BJ (cell line): ENCODE data around the gene APOBEC3G. TPM values are rescaled to one million over a fixed set of nuclear protein-coding genes. Genes with fewer than 3 reads are reported as not detected.

Source experiments
- CTCF ChIA-PET: fragments of 350-600 bp; formaldehyde crosslinking; extraction: SDS; loops from one replicate; lab custom pipeline; 2021; ENCODE audit warnings: antibody characterized with exemption, inconsistent platforms; lab: Yijun Ruan, JAX
- POLR2A ChIA-PET: fragments of 300-600 bp; sonication (Branson Sonifier 250); formaldehyde crosslinking; extraction: SDS; loops from one replicate; lab custom pipeline; 2021; ENCODE audit warnings: antibody characterized with exemption; lab: Charles Lee
- DNase-seq: peaks from one replicate; pipeline ENCODE4 v3.0.0-alpha.2; 2011; ENCODE audit warnings: low read depth
- H3K27me3 ChIP-seq: 2 replicates; pipeline ENCODE4 v1.6.0; 2011; ENCODE audit warnings: low read length; ENCODE audit not compliant: control insufficient read depth, insufficient read depth
- H3K36me3 ChIP-seq: 2 replicates; pipeline ENCODE4 v1.5.1; 2011; ENCODE audit warnings: low read length; ENCODE audit not compliant: control insufficient read depth, insufficient read depth
- H3K4me3 ChIP-seq: 2 replicates; pipeline ENCODE4 v1.5.1; 2011; ENCODE audit warnings: low read depth, mild to moderate bottlenecking, control low read depth, low read length
- polyA plus RNA-seq: library from polyadenylated mRNA; depleted of rRNA; stranded (reverse); fragments of >200 nt; gene quantifications from 2 replicates; pipeline ENCODE4 v1.2.3, GENCODE V29; 2011; rRNA removed
- small RNA-seq: library from RNA; depleted of rRNA; stranded (forward); fragments of <200 nt; gene quantifications from one replicate; pipeline ENCODE3, GENCODE V24; 2012; ENCODE audit warnings: low replicate concordance, low read depth; ENCODE audit not compliant: insufficient read length
- TF ChIP-seq, protein P1 (sequence below): IDR thresholded peaks from 2 replicates; pipeline ENCODE4 v1.5.1; 2011; ENCODE audit warnings: low read depth, mild to moderate bottlenecking, control low read depth, inconsistent platforms, low read length, moderate library complexity; ENCODE audit not compliant: insufficient read depth

The APOBEC3G gene
- polyA plus RNA-seq, 1 experiment, result 7.3 TPM

DNA sequence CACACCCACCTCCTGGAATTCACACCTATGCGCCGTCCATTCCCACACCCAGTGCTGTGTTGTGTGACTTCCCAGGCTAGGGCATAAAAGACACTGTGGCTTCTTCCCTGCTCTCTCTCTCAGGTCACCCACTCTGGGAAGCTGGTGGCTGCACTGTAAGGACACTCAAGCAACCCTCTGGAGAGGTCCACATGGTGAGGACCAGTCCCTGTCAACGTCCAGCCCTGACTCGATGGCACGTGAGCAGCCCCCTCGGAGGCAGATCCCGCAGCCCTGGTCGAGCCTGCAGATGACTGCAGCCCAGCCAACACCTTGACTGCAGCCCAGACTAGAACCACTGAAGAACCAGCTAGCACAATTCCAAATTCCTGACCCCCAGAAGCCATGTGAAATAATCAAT, 59.2 kb downstream of the APOBEC3G start:
- H3K27me3 ChIP-seq, result no peaks in the 10 kb centered on the region
- no peak overlapping the region for H3K4me3 ChIP-seq
- DNase-seq, result no peak
- H3K36me3 ChIP-seq, result no peaks in the 10 kb centered on the region; the same call in 1 of the 2 replicates
- TF ChIP-seq, protein P1, sequence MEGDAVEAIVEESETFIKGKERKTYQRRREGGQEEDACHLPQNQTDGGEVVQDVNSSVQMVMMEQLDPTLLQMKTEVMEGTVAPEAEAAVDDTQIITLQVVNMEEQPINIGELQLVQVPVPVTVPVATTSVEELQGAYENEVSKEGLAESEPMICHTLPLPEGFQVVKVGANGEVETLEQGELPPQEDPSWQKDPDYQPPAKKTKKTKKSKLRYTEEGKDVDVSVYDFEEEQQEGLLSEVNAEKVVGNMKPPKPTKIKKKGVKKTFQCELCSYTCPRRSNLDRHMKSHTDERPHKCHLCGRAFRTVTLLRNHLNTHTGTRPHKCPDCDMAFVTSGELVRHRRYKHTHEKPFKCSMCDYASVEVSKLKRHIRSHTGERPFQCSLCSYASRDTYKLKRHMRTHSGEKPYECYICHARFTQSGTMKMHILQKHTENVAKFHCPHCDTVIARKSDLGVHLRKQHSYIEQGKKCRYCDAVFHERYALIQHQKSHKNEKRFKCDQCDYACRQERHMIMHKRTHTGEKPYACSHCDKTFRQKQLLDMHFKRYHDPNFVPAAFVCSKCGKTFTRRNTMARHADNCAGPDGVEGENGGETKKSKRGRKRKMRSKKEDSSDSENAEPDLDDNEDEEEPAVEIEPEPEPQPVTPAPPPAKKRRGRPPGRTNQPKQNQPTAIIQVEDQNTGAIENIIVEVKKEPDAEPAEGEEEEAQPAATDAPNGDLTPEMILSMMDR, result no peak
- ChIA-PET CTCF (interaction anchor here (1.2 to 3.5 kb wide), 4 partner anchors 15 to 282 kb away, joined by 3 to 11 read pairs (median 5); no protein-coding TSS in a partner anchor), POLR2A (no interaction called here)

Small RNA genes within 50 kb of the gene (small RNA-seq; reads per million reads assigned to genes)
- gene AL022318.2 (not detected), gene COX5BP7 (not detected)

Other genes starting within 250 kb of the APOBEC3G start
- gene NPTXR, start 233.2 kb upstream of the APOBEC3G start, polyA plus RNA-seq, result 1.4 and 2.5 TPM in 2 replicates
- gene CBX6, start 205.1 kb upstream of the APOBEC3G start, polyA plus RNA-seq, result 15.4 and 21.9 TPM in 2 replicates
- not detected in 2 replicates for gene APOBEC3A, start 119.7 kb upstream of the APOBEC3G start, polyA plus RNA-seq
- 14.2 and 16.0 TPM in 2 replicates for gene APOBEC3B, start 94.9 kb upstream of the APOBEC3G start, polyA plus RNA-seq
- 20.4 and 20.9 TPM in 2 replicates for gene APOBEC3C, start 63.0 kb upstream of the APOBEC3G start, polyA plus RNA-seq
- gene APOBEC3D, start 56.1 kb upstream of the APOBEC3G start, polyA plus RNA-seq, result 0.60 and 0.75 TPM in 2 replicates
- 8.6 and 9.1 TPM in 2 replicates for gene APOBEC3F, start 36.4 kb upstream of the APOBEC3G start, polyA plus RNA-seq
- 0.10 and 0.26 TPM in 2 replicates for gene APOBEC3H, start 20.0 kb downstream of the APOBEC3G start, polyA plus RNA-seq
- gene CBX7, start 75.4 kb downstream of the APOBEC3G start, polyA plus RNA-seq, result 4.2 and 5.3 TPM in 2 replicates
- gene PDGFB, start 167.7 kb downstream of the APOBEC3G start, polyA plus RNA-seq, result 0.02 and 0.13 TPM in 2 replicates
- gene RPL3, start 242.3 kb downstream of the APOBEC3G start, polyA plus RNA-seq, result 3,985 and 4,772 TPM in 2 replicates